Body of pancreas (tissue), 4 donors: ENCODE measurements around the gene MYH7.

ENCODE experiments used
- CTCF ChIP-seq, 7 experiments: fragments of 450-650 bp in 4 of 7; fragments of 200-600 bp in 3 of 7; sonication (generic) in 3 of 7; IDR thresholded peaks; one replicate each; pipeline ENCODE4 v1.5.1; 2016 to 2019; ENCODE audit warnings: antibody characterized with exemption in 7 of 7
- POLR2A ChIP-seq, 3 donors: fragments of 450-650 bp; IDR thresholded peaks; one replicate each; pipeline ENCODE4 v1.6.1; 2016; ENCODE audit warnings: antibody characterized with exemption in 3 of 3, mild to moderate bottlenecking in 2 of 3

GRCh38 chr14:23457587-23458445 is 22.4 kb upstream of the MYH7 start:
- no peak for TF ChIP-seq CTCF (IDR thresholded peaks at IDR 0.05)
- TF ChIP-seq POLR2A (IDR thresholded peaks at IDR 0.05): no peak
